Lower lobe of right lung (tissue), 2 donors: ENCODE data around the gene NEURL3. TPM values are rescaled to one million over a fixed set of nuclear protein-coding genes. Genes with fewer than 3 reads are reported as not detected.

Experiments
- ATAC-seq, 2 donors: fragments of 200-7000 bp; cut with Tn5 transposase; one replicate each; pipeline ENCODE4 v1.9.1; 2020 to 2022; ENCODE audit warnings: mild to moderate bottlenecking in 2 of 2, moderate library complexity in 2 of 2
- DNase-seq: peaks from one replicate; pipeline ENCODE4 v3.0.0-alpha.2; 2020
- H3K27ac ChIP-seq: fragments of 200-600 bp; one replicate; pipeline ENCODE4 v1.8.0; 2022
- H3K27me3 ChIP-seq: fragments of 200-600 bp; one replicate; pipeline ENCODE4 v1.8.0; 2022; ENCODE audit warnings: low read depth
- H3K36me3 ChIP-seq: fragments of 200-600 bp; one replicate; pipeline ENCODE4 v1.8.0; 2022; ENCODE audit warnings: mild to moderate bottlenecking
- H3K4me1 ChIP-seq: fragments of 200-600 bp; one replicate; pipeline ENCODE4 v1.8.0; 2022
- H3K4me3 ChIP-seq: fragments of 200-600 bp; one replicate; pipeline ENCODE4 v1.8.0; 2022; ENCODE audit warnings: mild to moderate bottlenecking
- H3K9me3 ChIP-seq: fragments of 200-600 bp; one replicate; pipeline ENCODE4 v1.8.0; 2022
- CTCF ChIP-seq: fragments of 200-600 bp; IDR thresholded peaks from one replicate; pipeline ENCODE4 v1.8.0; 2022; ENCODE audit warnings: antibody characterized with exemption, mild to moderate bottlenecking
- intact Hi-C: fragments of 100-400 bp; cut with DNase I; formaldehyde crosslinking; loops from one replicate; pipeline ENCODE4 v1.11.0; 2022
- total RNA-seq: library from RNA; stranded (reverse); fragmentation: NEBNext Ultra II Directional; extraction: Animal tissue kit (Norgen Biotek cat#: 25700); gene quantifications from one replicate; pipeline ENCODE4 v1.2.1, GENCODE V29; 2021
- donor health status: DM: no; HTN: yes; CAD: no; lungs with severe emphysema.

The NEURL3 gene
- total RNA-seq, 1 donor from 2014 or later: 0.27 TPM

DNA sequence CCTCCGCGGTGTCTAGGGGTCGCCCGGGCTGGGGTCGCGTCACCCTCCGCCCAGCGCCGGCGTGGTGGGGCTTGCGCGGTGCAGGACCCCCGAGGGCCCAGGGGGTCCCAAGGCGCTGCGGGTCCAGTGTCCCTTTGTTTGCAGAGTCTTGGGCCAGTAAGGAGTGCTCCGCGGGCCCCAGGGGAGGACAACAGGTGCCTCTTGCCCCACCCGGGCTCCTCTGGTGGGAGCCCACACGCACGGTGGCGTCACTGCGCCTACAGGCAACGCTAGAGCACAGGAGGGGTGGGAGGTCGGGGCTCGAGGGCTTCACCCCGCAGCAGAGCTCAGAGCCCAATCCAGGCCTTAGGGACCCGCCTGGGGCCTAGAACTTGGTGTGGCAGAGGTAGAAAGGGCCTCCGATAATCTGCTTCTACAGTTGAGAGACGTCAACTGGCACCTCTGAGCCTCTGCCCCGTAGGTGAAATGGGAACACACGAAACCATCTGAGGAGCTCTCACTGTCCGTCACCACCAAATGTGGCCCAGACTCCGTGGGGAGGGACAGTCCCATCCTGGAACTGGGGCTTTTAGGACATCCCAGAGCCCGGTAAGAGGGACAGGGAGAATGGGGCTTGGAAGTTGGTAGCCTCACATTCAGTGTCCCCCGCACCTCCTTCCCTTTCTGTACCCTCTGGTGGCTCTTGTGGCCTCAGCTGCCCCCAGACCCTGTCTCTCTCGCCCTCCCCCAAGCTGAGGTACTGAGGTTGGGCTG lies 32.8 kb upstream of the NEURL3 start:
- intact Hi-C loops: no loop called here
- no peak for DNase-seq
- Histone ChIP-seq H3K36me3 (peaks cover 15% of the 10 kb centered on the region), H3K4me3 (peak overlapping the region; percentile 95), H3K27me3 (no peaks in the 10 kb centered on the region), H3K4me1 (peaks cover 79% of the 10 kb centered on the region), H3K9me3 (no peaks in the 10 kb centered on the region), H3K27ac (peak overlapping the region; percentile 99)
- no peak for TF ChIP-seq CTCF
- ATAC-seq: peak; percentile 0 to 1

DNA sequence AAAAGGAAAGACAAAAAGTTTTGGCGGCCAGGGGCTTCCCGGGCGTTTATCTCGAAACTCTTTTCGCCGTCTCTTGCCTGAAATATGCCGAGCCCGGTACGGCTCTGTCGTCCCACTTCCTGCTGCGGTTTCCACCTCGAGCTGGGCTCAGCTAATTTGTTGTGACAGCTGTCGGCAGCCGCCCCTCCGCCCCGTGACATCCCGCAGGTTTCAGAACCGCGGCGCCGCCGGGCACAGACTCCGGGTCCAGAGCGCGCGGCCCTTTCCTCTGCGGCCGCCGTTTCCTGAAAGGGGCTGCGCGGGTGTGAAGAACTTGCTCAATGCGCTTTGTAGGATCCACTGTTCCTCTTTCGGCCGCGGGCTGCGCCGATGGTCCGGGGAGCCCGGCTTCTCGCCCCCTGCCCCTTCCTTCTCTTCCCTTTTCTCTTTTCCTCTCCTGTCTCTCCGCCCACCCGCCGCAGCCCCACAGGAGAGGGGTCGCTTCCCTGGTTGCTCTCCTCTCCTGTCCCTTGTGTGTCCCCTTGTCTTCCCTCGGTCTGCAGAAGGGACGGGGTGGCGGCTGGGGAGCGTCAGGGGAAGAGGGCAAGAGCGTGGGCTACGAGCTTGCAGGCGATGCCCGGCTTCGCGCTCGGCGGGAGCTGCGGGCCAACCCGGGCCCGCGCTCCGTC lies 32.0 kb upstream of the NEURL3 start:
- peak; percentile 61 to 72 for ATAC-seq
- H3K4me3 ChIP-seq: peak overlapping the region; percentile 95
- H3K27me3 ChIP-seq: no peaks in the 10 kb centered on the region
- intact Hi-C loops: no loop called here
- H3K9me3 ChIP-seq: no peaks in the 10 kb centered on the region
- peak; percentile 93 for DNase-seq
- H3K27ac ChIP-seq: peak overlapping the region; percentile 99
- peaks cover 85% of the 10 kb centered on the region for H3K4me1 ChIP-seq
- peaks cover 9% of the 10 kb centered on the region for H3K36me3 ChIP-seq
- TF ChIP-seq CTCF: no peak

- no peaks in the 10 kb centered on the region for H3K9me3 ChIP-seq
- peak; percentile 50 for TF ChIP-seq CTCF
- DNase-seq (peak; percentile 97), ATAC-seq (peak; percentile 87 to 89)
- intact Hi-C loops: no loop called here
- H3K27me3 ChIP-seq: no peaks in the 10 kb centered on the region
- peak within 1 kb of the TSS; percentile 95 for H3K4me3 ChIP-seq
- H3K4me1 ChIP-seq: peaks cover 84% of the 10 kb centered on the region
- H3K36me3 ChIP-seq: peaks cover 2% of the 10 kb centered on the region
- peak within 1 kb of the TSS; percentile 99 for H3K27ac ChIP-seq
Measured at GRCh38 chr2:96536445-96537065, 31.4 kb upstream of the NEURL3 start, which contains the start of gene ARID5A. ARID5A (plus strand) TSS chr2:96536752; CDS start chr2:96536827, 75 bp downstream.

DNA sequence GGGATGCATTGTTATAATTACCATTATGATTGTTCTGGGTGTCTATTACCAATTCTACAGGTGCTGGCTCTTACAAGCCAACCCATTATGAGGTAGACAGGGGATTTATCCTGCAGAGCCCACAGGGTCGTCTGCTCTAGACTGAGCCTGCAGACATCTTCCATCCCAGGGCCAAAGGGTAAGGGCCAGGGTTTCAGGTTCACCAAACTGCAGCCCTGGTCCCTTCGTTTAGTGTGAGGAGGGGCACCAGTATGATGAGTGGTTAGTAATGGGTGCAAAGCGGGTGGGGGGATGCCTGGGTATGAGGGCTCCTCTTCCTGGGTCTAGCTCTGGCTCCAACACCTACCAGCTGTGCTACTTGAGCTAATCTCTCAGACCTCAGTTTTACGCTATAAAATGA lies 30.2 kb upstream of the NEURL3 start:
- Histone ChIP-seq H3K4me1 (peaks cover 80% of the 10 kb centered on the region), H3K36me3 (no peaks in the 10 kb centered on the region), H3K27ac (no peak overlapping the region), H3K4me3 (no peak overlapping the region), H3K27me3 (no peaks in the 10 kb centered on the region), H3K9me3 (no peaks in the 10 kb centered on the region)
- ATAC-seq (no peak), DNase-seq (no peak)
- intact Hi-C loops: no loop called here
- TF ChIP-seq CTCF: no peak

- Histone ChIP-seq H3K9me3 (no peaks in the 10 kb centered on the region), H3K4me3 (no peak overlapping the region), H3K27ac (no peak overlapping the region), H3K27me3 (no peaks in the 10 kb centered on the region), H3K36me3 (no peaks in the 10 kb centered on the region), H3K4me1 (peaks cover 75% of the 10 kb centered on the region)
- ATAC-seq: no peak
- TF ChIP-seq CTCF: no peak
- no peak for DNase-seq
- intact Hi-C loops: no loop called here
Measured at GRCh38 chr2:96534701-96535181, 29.6 kb upstream of the NEURL3 start.
